Fibroblast of skin of back (primary cell): ENCODE results near the gene KRTAP1-4.
A peak's percentile ranks its signal among the peaks of the same experiment; 100 is the strongest.
"Not testable (repeated sequence)": the region's sequence is repeated elsewhere in the genome, so short reads cannot be mapped to it uniquely, and the experiment has no call there.

ENCODE experiments used
- DNase-seq: peaks from one replicate; pipeline ENCODE4 v3.0.0-alpha.2; 2013

Gene KRTAP1-4

DNA sequence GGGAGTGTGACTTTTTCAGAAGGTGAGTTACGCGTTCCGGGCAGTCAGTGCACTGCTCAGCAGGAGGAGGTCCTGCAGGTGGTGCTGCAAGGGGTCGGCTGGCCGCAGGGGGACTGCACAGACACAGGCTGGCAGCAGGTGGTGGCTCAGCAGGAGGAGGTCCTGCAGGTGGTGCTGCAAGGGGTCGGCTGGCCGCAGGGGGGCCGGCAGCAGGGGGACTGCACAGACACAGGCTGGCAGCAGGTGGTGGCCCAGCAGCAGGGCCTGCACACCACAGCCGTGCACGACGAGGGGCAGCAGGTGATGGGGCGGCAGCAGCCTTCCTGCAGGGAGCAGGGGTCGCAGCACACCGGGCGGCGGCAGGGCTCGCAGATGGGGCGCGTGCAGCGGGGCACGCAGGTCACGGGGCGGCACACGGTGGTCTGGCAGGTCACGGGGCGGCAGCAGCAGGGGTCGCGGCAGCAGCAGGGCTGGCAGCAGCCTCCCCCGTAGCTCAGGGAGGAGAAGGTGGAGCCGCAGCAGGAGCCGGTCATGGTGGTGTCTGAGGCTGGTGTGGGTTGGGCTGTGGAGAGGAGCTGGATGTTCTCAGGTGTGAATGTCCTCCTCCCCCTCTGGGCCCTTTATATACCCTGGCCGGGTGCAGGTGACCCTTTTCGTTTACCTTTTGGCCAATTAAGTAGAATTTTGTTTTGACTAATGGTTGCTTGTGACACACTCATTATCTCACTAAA is 16.9 kb upstream of the KRTAP1-4 start, which contains the start of gene KRTAP2-1:
TSS of gene KRTAP2-1 (minus strand) at position 582 of the 731 bp plus-strand sequence. CDS start at position 533, 49 bp downstream.
- not testable (repeated sequence) for DNase-seq

DNA sequence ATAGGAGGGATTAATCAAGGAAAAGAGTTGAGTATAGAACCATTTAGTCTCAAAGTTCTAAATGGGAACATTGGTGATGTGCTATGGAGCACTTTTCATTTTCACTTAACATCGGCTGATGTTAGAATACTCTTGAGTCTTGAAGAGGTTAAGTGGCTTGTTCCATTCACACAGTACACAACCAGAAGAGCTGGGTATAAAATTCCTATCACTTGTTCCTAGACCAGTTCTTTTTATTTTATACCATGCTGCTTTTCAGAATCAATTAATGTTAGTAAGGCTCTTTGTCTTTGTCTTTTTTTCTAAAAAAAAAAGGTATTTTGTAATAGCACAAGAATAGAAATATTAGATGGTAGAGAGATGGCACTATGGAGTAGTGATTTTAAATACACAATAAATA is 13.0 kb upstream of the KRTAP1-4 start:
- DNase-seq: no peak

DNA sequence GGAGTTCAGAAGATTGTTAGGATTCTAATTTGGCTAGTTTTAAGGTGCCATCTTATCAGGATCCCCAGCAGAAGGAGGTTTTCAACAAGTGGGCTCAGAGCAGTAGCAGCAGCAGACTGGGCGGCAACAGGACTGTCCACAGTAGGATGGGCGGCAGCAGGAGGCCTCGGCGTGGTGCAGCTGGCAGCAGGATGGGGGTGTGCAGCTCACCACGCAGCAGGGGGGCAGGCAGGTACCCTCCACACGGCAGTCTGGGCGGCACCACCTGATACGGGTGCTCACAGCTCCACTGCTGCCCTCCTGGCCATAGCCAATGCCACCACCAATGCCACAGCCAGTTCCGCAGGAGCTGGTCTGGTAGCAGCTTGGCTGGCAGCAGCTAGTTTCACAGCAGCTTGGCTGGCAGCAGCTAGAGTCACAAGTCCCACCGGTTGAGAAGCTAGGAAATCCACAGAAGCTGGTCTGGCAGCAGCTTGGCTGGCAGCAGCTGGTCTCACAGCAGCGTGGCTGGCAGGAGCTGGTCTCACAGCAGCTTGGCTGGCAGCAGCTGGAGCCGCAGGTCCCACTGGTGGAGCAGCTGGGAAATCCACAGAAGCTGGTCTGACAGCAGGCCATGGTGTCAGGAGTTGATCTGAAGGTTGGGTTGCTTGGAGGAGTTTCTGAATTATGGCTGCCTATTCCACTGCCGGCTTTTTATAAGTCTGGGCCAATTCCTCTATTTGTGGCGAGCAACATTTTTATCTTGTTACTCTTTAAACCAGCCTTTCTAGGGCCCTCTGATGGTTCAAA is 11.0 kb upstream of the KRTAP1-4 start, which contains the start of gene KRTAP1-1:
TSS of gene KRTAP1-1 (minus strand) at position 668 of the 789 bp plus-strand sequence. CDS start at position 615, 53 bp downstream.
- DNase-seq: peak; percentile 31

DNA sequence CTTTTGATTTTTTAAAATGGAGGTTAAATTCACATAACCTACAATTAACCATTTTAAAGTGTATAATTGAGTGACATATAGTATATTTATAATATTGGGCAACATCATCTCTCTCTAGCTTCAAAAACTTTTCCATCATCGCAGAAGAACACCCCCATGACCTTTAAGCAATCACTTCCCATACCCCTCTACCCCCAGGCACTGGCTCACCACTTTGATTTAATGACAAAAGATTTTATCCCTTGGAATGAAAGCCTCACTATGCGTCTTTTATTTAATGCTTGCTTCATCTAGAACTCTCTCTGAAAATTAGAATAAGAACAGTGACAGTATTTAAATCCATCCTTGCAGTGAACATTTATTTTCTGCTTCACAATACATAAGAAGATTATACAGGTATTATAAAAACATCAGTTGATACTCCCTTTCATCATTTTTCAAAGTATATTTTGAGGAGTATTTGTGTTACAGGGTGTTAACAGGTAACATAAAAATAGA is 7.9 kb upstream of the KRTAP1-4 start:
- DNase-seq: no peak

DNA sequence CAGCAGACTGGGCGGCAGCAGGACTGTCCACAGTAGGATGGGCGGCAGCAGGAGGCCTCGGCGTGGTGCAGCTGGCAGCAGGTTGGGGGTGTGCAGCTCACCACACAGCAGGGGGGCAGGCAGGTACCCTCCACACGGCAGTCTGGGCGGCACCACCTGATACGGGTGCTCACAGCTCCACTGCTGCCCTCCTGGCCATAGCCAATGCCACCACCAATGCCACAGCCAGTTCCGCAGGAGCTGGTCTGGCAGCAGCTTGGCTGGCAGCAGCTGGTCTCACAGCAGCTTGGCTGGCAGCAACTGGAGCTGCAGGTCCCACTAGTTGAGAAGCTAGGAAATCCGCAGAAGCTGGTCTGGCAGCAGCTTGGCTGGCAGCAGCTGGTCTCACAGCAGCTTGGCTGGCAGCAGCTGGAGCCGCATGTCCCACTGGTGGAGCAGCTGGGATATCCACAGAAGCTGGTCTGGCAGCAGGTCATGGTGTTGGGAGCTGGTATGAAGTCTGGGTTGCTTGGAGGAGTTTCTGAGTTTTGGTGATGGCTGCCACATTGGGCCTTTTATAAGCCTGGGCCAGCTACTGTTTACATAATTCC is 4.4 kb upstream of the KRTAP1-4 start, which contains the start of gene KRTAP1-3:
TSS of gene KRTAP1-3 (minus strand) at position 529 of the 590 bp plus-strand sequence. CDS start at position 476, 53 bp downstream.
- not testable (repeated sequence) for DNase-seq

DNA sequence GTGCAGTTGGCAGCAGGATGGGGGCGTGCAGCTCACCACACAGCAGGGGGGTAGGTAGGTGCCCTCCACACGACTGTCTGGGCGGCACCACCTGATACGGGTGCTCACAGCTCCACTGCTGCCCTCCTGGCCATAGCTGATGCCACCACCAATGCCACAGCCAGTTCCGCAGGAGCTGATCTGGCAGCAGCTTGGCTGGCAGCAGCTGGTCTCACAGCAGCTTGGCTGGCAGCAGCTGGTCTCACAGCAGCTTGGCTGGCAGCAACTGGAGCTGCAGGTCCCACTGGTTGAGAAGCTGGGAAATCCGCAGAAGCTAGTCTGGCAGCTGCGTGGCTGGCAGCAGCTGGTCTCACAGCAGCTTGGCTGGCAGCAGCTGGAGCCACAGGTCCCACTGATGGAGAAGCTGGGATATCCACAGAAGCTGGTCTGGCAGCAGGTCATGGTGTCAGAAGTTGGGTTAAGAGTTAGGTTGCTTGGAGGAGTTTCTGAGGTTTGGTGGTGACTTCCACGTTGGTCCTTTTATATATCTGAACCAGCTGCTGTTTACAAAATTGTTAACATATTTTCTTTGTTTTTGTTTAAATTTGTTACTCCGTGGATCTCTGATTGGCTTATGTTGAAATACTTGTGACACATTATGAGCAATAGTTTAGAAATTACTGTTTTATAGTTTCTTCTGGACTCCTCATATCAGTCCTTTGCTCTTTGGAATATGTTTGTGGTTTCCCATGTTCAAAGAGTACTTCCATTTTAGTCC is 3.1 kb downstream of the KRTAP1-4 start, which contains the start of gene KRTAP1-5:
TSS of gene KRTAP1-5 (minus strand) at position 494 of the 757 bp plus-strand sequence. CDS start at position 441, 53 bp downstream.
- peak; percentile 80 for DNase-seq

DNA sequence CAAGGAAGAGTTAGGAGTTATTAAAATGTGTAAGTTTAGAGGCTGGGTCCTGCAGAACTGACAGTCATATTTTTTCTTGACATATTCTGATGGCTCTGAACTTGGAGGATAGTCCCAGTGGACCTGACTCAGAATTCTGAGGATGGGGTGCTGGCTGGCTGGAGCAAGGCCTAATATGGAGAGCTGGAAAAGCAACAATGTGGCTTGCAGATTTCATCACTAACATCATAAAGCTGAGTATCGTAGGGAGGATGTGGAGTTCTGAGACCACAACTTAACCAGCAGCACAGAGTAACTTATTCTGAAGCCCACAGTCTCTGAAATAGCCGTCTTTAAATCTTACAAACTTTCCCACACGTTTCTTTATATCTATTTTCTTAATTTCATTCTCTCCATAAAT is 5.3 kb downstream of the KRTAP1-4 start:
- DNase-seq: peak; percentile 71

DNA sequence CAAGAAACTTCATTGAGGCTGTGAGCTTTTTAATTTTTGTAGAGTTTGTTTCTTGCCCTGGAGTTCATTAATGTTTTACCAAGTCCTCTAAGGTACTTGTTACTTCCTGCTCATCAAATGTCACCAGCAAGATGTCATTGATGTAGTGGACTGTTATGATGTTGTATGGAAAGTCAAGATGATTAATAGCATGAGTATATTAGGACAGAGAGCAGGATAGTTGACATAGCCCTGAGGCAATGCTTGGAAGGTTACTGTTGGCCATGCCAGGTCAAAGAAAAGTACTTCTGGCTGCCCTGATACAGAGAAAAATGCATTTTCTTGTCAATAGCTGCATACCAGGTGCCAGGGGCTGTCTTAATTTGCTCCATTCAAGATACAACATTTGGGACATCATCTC is 9.7 kb downstream of the KRTAP1-4 start:
- no peak for DNase-seq

DNA sequence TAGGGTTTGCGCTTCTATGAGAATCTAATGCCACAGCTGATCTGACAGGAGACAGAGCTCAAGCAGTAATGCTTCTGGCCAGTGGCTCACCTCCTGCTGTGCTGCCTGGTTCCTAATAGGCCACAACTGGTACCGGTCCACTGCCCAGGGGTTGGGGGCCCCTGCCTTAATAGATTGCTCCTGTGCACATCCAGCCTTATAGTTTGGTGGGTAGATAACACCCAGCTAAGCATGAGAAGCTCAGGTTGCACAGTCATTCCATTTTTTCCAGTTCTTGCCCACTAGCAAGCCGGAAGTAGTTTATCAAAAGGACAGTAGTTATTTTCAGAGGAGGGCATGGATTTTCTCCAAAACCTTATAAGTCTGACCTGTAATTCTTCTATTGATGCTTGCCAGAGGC is 10.6 kb downstream of the KRTAP1-4 start:
- no peak for DNase-seq

DNA sequence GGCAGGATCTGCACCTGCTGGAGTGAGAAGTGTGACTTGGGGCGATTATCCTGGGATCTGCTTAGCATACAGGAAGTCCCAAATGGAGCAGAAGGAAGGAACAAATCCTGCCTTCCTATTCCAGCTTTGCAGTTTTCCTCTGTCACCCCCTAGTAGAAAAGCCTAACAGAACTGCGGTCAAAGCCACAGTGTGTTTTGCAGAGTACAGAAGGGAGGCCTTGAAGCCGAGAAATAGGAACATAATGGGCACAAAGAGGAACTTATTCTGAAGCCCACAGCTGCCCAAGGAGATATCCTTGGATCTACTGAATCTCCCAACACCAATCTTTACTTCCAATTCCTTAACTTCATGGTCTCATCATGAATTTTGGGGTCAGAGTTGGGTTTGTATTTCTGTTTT is 11.5 kb downstream of the KRTAP1-4 start:
- DNase-seq: no peak

DNA sequence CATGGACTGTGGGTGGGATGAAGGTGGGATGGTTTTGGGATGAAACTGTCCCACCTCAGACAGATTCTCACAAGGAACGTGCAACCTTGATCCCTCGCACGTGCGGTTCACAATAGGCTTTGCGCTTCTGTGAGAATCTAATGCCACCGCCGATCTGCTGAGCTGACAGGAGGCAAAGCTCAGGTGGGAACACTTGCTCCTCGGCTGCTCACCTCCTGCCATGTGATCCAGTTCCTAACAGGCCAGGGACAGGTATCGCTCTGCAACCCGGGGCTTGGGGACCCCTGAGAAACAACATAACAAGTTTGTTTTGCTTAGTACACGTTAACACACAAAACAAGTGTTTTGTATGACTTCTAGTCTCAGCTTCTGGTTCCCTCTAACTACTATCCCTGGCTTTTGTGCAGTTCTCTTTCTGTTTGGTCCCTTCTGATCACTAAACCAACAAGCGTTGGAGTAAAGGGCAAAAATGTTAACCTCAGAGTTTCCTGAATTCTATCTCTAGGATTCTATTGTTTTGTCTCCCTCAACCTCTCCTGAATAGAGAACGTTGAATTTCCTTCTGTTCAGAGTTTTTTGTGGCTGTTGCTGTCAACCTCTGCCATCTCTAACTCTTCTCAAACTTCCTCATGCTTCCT is 13.3 kb downstream of the KRTAP1-4 start:
- no peak for DNase-seq

DNA sequence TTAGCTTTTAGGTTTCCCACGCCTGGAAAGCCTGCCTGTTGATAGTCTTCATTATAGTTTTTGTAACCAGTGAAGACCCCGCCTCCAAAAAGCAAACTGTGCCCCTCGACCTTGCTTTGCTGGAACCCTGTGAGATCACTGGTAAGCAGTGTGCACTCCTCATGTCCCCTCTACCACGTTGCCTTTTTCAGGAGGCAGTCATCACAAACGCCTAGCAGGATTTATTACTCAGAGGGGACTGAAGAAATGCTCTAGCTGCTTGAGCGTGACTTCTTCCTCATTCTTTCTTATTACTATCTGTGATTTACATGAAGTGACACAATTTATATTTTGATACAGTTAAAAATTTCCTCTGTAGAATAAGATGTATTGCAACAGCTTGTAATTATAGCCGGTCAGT is 14.5 kb downstream of the KRTAP1-4 start:
- DNase-seq: peak; percentile 13

DNA sequence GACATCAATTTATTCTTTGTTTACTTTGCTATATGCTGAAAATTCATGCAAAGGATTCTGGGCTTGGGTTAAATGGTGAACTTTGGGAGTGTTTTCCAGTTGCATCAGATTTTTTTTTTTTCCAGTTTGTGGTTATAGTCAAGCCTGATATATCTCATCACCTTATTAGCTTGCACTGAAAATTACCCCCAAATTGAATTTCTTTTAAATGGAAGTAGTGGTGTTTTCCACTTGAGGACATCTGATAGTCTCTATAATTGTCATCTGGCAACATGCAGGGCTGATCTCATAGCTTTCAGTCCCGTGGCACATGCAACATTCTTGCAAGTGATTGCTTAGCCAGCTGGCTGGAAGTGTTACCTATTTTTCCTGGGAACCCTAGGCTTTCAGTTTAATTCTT is 16.4 kb downstream of the KRTAP1-4 start:
- peak; percentile 34 for DNase-seq

DNA sequence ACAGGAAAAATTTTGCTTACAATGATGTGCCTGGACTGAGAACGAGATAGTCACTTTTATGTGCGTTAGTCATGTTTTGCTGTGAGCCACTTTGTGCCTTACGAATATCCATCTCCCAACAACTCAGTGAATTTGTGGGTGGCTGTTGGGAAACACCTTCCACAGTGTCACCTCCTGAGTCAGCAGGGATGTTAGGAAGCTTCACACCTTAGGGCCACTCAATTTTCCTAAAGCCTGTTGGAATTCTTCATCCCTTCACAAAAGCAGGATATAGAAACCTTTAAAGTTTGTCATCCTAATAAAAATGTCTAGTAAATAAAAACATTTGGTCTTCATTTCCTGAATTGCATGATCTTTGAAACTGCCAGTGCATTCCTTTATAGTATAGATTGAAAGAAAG is 16.8 kb downstream of the KRTAP1-4 start:
- no peak for DNase-seq

DNA sequence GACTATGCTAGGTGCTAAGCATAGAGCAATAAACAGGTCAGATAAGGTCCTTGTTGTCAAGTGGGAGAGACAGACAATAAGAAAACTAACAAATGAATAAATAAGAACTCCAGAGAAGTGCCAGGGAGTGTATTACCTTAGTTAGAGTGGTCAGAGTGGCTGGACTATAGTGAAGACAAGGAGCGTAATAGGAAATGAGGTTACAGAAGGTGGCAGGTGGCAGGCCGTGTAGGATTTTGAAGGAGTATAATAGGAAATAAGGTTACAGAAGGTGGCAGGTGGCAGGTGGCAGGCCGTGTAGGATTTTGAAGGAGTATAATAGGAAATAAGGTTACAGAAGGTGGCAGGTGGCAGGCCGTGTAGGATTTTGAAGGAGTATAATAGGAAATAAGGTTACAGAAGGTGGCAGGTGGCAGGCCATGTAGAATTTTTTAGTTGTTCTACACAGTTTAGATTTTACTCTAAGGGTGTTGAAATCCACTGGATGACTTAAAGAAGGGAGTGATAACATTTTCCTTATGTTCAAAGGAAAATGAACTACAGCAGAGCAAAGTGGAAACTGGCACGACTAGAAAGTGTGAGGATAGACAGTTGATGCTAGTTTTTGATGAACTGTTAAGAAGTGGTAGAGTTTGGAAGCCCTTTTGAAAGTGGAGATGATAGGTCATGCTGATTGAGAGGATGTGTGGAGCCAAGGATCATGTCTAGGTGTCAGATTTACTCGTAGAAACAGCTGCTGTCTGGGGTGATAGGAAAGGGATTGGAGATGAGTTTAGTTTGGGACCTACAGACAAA is 17.5 kb downstream of the KRTAP1-4 start:
- DNase-seq: no peak

DNA sequence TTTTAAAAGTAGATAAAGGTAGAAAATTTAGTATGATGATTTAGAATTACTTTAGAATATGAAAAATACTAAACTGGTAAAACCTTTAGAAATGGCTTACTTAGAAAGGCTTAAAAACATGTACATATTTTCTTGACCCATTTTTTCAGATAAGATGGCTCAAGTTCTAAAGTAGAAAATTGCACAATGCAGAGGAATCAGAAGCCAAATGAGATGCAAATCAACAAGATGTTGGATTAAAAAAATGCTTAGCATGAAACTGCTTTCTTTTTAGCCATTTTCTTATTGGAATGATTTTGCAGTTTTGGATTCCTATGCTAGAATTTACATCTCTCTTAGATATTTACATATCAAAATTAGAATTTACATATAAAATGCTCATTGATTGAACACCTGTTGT is 19.6 kb downstream of the KRTAP1-4 start:
- no peak for DNase-seq

DNA sequence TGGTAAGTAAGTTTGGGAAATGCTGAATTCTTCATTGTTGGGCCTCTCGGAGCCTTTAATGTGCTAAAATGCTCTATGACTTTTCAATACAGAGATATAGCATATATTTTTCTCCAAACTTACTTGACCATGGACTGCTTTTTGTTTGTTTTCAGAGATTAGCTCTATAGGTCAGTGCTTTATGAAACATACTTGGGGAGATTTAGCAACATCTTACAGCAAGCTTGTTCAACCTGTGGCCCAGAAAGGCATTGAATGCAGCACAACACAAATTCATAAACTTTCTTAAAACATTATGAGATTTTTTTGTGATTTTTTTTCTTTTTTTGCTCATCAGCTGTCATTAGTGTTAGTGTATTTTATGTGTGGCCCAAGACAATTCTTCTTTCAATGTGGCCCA is 20.1 kb downstream of the KRTAP1-4 start:
- no peak for DNase-seq

DNA sequence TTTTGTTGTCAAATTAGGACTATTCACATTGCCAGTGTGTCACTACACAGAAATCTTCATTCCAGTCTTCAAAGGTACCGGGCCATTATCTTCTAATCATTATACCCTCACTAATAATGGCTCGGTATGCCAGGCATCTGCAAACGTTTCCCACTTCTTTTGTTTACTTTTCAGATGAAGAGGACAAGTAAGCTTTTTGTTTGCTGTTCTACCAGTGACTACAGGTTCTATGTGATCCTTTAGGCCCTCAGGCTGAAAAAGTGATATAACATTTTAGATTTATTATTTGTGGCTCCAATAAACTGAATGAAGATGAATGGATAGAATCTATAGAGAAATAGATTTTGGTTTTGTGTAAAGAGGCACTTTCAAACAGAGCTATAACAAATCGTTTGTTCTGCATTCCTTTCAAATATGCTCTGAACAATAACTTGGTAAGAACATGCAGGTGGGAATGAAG is 20.7 kb downstream of the KRTAP1-4 start:
- DNase-seq: no peak

DNA sequence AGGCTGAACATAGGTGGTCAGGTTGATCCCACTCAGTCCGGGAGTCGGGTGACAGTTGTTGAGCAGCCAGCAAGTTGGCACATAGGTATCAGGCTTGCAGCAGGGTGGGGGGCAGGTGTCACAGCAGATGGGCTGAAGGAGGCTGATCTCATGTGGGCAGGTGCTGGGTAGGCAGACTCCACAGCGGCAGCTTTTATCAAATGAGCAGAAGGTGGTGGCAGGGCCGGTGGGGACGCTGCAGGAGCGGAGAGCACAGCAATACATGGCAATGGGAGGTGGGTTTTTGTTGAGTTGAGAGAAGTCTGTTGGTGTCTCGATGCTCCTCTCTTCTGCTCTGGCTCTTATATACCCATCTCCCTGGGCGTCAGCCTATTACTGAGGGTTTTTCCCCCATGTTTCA is 21.2 kb downstream of the KRTAP1-4 start, which contains the start of gene KRTAP3-1:
TSS of gene KRTAP3-1 (minus strand) at position 318 of the 400 bp plus-strand sequence. CDS start at position 264, 54 bp downstream.
- no peak for DNase-seq

DNA sequence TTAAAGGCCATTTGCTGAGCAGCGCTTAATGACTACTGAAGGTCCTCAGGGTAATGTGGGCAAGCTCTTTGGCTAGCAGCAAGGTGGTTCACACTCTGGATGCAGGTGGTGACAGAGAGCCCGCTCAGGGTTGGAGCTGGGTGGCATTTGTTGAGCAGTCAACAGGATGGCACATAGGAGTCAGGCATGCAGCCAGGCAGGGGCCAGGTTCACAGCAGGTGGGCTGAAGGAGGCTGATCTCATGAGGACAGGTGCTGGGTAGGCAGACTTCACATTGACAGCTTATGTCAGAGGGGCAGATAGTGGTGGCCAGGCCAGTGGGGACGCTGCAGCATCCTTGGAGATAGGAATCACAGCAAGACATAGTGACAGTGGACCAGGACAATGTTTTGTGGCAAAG is 25.6 kb downstream of the KRTAP1-4 start:
- no peak for DNase-seq
